HG03439 (cell line): ENCODE results near the gene PCDHB8.
"Not testable (repeated sequence)": the region's sequence is repeated elsewhere in the genome, so short reads cannot be mapped to it uniquely, and the experiment has no call there.

Experiments used
- ATAC-seq: cut with Tn5 transposase; IDR thresholded peaks from one replicate; pipeline ENCODE4 v1.9.1; 2021; ENCODE audit warnings: mild to moderate bottlenecking, moderate library complexity; ENCODE audit not compliant: unreplicated experiment

Gene PCDHB8

GRCh38 chr5:141177577-141178191 lies at the start of gene PCDHB8:
PCDHB8 (plus strand) TSS chr5:141177790; CDS start chr5:141178035, 245 bp downstream.
- ATAC-seq, result not testable (repeated sequence)

DNA sequence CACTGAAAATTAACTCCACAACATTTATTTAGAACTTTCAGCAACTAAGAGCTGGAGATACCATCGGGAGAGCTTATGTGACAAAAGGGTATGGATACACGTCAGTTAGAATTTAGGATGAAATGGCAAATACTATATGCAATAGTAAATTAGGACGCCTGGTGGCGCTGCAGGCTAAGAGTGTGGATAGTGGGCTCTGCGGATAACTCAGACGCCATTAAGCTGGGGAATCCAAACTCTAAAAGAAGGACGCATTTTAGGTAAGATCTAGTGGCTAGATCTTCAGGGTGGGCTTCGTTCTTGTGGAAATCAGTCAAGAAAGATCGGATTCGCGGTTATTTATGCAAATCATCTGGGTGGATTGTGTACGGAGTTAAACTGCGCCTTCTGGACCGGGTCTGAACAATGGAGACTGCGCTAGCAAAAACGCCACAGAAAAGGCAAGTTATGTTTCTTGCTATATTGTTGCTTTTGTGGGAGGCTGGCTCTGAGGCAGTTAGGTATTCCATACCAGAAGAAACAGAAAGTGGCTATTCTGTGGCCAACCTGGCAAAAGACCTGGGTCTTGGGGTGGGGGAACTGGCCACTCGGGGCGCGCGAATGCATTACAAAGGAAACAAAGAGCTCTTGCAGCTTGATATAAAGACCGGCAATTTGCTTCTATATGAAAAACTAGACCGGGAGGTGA lies 42.4 kb upstream of the PCDHB8 start, which contains the start of gene PCDHB5:
PCDHB5 (plus strand) TSS at position 177 of the 688 bp plus-strand sequence; CDS start at position 406, 229 bp downstream.
- no peak for ATAC-seq

GRCh38 chr5:141135718-141136266 lies 41.8 kb upstream of the PCDHB8 start:
- no peak for ATAC-seq

DNA sequence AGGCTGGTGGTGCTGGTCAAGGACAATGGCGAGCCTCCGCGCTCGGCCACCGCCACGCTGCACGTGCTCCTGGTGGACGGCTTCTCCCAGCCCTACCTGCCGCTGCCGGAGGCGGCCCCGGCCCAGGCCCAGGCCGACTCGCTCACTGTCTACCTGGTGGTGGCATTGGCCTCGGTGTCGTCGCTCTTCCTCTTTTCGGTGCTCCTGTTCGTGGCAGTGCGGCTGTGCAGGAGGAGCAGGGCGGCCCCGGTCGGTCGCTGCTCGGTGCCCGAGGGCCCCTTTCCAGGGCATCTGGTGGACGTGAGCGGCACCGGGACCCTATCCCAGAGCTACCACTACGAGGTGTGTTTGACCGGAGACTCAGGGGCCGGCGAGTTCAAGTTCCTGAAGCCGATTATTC lies 40.2 kb upstream of the PCDHB8 start:
- not testable (repeated sequence) for ATAC-seq

DNA sequence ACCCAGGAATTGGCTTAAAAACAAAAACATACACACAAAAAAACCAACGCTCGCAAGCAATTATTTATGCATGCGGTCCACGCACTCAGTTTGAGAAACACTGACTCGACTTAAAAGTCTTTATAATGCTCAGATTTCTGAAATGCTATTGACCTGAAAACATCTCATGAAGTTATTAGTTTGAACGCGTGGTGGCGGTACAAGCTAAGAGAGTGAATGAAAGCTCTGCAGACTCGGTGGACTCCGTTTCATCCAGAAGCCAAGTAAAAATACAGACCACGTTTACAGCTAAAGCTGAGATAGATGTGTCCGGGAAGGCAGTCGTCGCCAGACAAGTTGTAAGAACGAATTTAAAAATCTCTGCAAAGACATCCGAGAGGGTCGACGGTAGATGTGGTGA lies 27.8 kb upstream of the PCDHB8 start, which contains the start of gene PCDHB6:
PCDHB6 (plus strand) TSS at position 246 of the 400 bp plus-strand sequence. CDS start 201 bp downstream, outside the sequence.
- ATAC-seq, result no peak

- ATAC-seq, result no peak
These were observed 27.2 kb upstream of the PCDHB8 start for GRCh38 chr5:141150224-141150992.

- no peak for ATAC-seq
These were observed 26.6 kb upstream of the PCDHB8 start for GRCh38 chr5:141150993-141151325.

DNA sequence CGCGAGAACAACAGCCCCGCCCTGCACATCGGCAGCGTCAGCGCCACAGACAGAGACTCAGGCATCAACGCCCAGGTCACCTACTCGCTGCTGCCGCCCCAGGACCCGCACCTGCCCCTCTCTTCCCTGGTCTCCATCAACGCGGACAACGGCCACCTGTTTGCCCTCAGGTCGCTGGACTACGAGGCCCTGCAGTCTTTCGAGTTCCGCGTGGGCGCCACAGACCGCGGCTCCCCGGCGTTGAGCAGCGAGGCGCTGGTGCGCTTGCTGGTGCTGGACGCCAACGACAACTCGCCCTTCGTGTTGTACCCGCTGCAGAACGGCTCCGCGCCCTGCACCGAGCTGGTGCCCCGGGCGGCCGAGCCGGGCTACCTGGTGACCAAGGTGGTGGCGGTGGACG lies 26.0 kb upstream of the PCDHB8 start:
- not testable (repeated sequence) for ATAC-seq

GRCh38 chr5:141152096-141152495 lies 25.5 kb upstream of the PCDHB8 start:
- not testable (repeated sequence) for ATAC-seq

GRCh38 chr5:141155540-141156374 lies 21.8 kb upstream of the PCDHB8 start:
- ATAC-seq, result no peak

- not testable (repeated sequence) for ATAC-seq
These were observed 20.2 kb upstream of the PCDHB8 start for GRCh38 chr5:141157356-141157755.

- ATAC-seq, result not testable (repeated sequence)
These were observed 19.7 kb upstream of the PCDHB8 start for GRCh38 chr5:141157901-141158300.

DNA sequence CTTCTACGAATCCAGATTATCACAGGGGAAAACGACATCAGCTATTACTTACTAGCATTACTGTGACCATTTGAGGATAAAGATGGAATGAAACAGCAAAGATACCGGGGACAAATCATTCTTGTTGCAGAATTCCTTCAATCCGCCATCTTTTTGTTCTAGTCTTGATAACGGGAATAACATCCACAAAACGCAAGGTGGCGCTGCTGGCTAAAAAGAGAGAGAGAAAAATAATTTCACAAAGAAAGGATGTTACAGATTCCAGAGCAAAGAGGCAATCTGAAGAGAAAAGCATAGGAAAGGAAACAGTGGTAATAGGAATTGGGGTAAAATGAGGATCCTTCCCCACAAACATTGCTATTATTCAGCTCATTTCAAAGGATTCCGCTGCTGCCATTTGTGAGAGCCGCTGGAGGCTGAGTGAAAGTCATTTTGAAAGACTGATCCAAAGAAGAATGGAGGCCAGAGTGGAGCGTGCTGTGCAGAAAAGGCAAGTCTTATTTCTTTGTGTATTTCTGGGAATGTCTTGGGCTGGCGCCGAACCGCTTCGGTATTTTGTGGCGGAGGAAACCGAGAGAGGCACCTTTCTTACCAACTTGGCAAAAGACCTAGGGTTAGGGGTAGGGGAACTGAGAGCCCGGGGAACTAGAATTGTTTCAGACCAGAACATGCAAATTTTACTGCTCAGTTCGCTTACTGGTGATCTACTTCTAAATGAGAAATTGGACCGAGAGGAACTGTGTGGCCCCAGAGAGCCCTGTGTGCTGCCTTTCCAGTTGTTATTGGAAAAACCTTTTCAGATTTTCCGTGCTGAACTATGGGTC lies 5.0 kb upstream of the PCDHB8 start, which contains the start of gene PCDHB7:
PCDHB7 (plus strand) TSS at position 264 of the 824 bp plus-strand sequence; CDS start at position 456, 192 bp downstream.
- no peak for ATAC-seq

GRCh38 chr5:141174291-141175104 lies 3.1 kb upstream of the PCDHB8 start:
- not testable (repeated sequence) for ATAC-seq

DNA sequence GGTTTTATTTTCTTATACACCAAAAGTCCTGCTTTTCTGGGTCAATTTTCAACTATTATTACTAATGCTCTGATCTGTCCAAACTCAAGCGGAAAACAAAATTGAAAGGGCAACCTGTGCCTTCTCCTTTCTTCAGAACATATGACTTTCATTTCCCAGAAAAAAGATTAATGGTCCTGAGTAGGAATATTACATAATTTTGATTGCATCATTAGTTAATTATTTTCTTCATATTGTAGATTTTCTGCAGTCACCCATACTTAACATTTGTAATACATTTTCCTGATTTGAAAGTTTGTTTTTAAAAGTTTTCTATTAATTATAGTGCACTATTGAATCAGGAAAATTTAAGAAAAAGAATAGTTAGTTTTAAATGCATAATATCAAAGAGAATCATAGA lies 1.7 kb upstream of the PCDHB8 start:
- no peak for ATAC-seq

DNA sequence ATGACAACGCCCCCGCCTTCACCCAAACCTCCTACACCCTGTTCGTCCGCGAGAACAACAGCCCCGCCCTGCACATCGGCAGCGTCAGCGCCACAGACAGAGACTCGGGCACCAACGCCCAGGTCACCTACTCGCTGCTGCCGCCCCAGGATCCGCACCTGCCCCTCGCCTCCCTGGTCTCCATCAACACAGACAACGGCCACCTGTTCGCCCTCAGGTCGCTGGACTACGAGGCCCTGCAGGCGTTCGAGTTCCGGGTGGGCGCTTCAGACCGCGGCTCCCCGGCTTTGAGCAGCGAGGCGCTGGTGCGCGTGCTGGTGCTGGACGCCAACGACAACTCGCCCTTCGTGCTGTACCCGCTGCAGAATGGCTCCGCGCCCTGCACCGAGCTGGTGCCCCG lies 1.8 kb downstream of the PCDHB8 start:
- not testable (repeated sequence) for ATAC-seq

DNA sequence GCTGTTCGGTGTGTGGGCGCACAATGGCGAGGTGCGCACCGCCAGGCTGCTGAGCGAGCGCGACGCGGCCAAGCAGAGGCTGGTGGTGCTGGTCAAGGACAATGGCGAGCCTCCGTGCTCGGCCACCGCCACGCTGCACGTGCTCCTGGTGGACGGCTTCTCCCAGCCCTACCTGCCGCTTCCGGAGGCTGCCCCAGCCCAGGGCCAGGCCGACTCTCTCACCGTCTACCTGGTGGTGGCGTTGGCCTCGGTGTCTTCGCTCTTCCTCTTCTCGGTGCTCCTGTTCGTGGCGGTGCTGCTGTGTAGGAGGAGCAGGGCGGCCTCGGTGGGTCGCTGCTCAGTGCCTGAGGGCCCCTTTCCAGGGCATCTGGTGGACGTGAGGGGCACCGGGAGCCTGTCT lies 2.3 kb downstream of the PCDHB8 start:
- ATAC-seq, result not testable (repeated sequence)

GRCh38 chr5:141180313-141180712 lies 2.7 kb downstream of the PCDHB8 start:
- no peak for ATAC-seq

GRCh38 chr5:141182248-141182647 lies 4.7 kb downstream of the PCDHB8 start, which contains the start of gene PCDHB16:
PCDHB16 (plus strand) TSS chr5:141182387; CDS start chr5:141182560, 173 bp downstream.
- no peak for ATAC-seq
